Right lobe of liver (tissue), 4 donors: ENCODE data around the gene MBLAC1.

Source experiments
- POLR2A ChIP-seq: fragments of 450-650 bp; IDR thresholded peaks from one replicate; pipeline ENCODE4 v1.6.1; 2017; ENCODE audit warnings: antibody characterized with exemption, mild to moderate bottlenecking
- TF ChIP-seq, protein P1 (sequence below), 4 donors: fragments of 200-600 bp in 3 of 4; fragments of 450-650 bp in 1 of 4; IDR thresholded peaks; one replicate each; pipeline versions ENCODE4 v1.5.1 to v1.8.0; 2016 to 2022; ENCODE audit warnings: antibody characterized with exemption in 4 of 4, mild to moderate bottlenecking in 2 of 4
- donor health status: DM: no; HTN: no; CAD: no.
- donor health status: DM: no; HTN: no; CAD: no.
- donor health status: DM: no; HTN: yes; CAD: no.

DNA sequence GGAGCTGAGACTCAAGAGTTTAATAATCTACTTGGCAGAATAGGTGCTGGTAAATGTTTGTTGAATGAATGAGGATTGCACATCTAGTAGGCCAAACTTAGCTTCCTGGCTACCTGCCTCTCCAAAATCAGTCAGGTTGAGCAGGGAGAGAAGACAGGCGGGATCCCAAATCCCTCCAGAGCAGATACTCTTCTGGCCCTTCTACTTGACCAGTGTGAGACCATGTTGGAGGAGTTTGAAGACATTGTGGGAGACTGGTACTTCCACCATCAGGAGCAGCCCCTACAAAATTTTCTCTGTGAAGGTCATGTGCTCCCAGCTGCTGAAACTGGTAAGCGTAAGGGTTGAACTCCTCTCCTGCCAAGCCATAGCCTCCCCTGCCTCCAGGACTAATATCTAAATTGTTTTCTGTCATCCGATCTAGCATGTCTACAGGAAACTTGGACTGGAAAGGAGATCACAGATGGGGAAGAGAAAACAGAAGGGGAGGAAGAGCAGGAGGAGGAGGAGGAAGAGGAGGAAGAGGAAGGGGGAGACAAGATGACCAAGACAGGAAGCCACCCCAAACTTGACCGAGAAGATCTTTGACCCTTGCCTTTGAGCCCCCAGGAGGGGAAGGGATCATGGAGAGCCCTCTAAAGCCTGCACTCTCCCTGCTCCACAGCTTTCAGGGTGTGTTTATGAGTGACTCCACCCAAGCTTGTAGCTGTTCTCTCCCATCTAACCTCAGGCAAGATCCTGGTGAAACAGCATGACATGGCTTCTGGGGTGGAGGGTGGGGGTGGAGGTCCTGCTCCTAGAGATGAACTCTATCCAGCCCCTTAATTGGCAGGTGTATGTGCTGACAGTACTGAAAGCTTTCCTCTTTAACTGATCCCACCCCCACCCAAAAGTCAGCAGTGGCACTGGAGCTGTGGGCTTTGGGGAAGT is 2.2 kb upstream of the MBLAC1 start:
- TF ChIP-seq, protein P1, sequence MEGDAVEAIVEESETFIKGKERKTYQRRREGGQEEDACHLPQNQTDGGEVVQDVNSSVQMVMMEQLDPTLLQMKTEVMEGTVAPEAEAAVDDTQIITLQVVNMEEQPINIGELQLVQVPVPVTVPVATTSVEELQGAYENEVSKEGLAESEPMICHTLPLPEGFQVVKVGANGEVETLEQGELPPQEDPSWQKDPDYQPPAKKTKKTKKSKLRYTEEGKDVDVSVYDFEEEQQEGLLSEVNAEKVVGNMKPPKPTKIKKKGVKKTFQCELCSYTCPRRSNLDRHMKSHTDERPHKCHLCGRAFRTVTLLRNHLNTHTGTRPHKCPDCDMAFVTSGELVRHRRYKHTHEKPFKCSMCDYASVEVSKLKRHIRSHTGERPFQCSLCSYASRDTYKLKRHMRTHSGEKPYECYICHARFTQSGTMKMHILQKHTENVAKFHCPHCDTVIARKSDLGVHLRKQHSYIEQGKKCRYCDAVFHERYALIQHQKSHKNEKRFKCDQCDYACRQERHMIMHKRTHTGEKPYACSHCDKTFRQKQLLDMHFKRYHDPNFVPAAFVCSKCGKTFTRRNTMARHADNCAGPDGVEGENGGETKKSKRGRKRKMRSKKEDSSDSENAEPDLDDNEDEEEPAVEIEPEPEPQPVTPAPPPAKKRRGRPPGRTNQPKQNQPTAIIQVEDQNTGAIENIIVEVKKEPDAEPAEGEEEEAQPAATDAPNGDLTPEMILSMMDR (IDR thresholded peaks at IDR 0.05): no peak
- no peak for TF ChIP-seq POLR2A
